Measurements from ENCODE around the gene CA7. TPM values are rescaled to one million over a fixed set of nuclear protein-coding genes. Genes with fewer than 3 reads are reported as not detected.

CA7 gene
- total RNA-seq, 1 experiment from 2014 or later: not detected

GRCh38 chr16:66880288-66881013 is 36.2 kb downstream of the CA7 start, which contains the start of gene PDP2:
Gene PDP2, plus strand, starts transcription at chr16:66880515. Its CDS starts 3,770 bp downstream, at chr16:66884285.
- CTCF ChIA-PET: interaction anchor here (0.6 to 2.5 kb wide), 12 partner anchors 12 to 272 kb away, joined by 3 to 16 read pairs (median 4); partner anchors contain the start of genes DYNC1LI2 and NAE1
- Mint-ChIP-seq H3K27me3 (ENCODE audit: unreplicated experiment) (no peaks in the 10 kb centered on the region), H3K4me1 (ENCODE audit: low read depth, unreplicated experiment) (peaks cover 16% of the 10 kb centered on the region), H3K9me3 (ENCODE audit: low read depth, unreplicated experiment) (no peaks in the 10 kb centered on the region), H3K27ac (ENCODE audit: unreplicated experiment) (peak within 1 kb of the TSS; percentile 43), H3K36me3 (ENCODE audit: insufficient read depth, unreplicated experiment) (peaks cover 30% of the 10 kb centered on the region), H3K4me3 (ENCODE audit: low read depth, unreplicated experiment) (peak within 1 kb of the TSS; percentile 92)
- intact Hi-C loops (cut with micrococcal nuclease; ENCODE audit: unreplicated experiment): no loop called here
- TF ChIP-seq CTCF (IDR thresholded peaks at IDR 0.05; ENCODE audit: unreplicated experiment): no peak
- BruUV-seq (replicated peaks): no TSS peak
- DNase-seq: peak; percentile 98

- DNase-seq: no peak
- Mint-ChIP-seq H3K4me1 (ENCODE audit: low read depth, unreplicated experiment) (peaks cover 19% of the 10 kb centered on the region), H3K27ac (ENCODE audit: unreplicated experiment) (no peak overlapping the region), H3K4me3 (ENCODE audit: low read depth, unreplicated experiment) (peak overlapping the region; percentile 92), H3K36me3 (ENCODE audit: insufficient read depth, unreplicated experiment) (peaks cover 35% of the 10 kb centered on the region), H3K27me3 (ENCODE audit: unreplicated experiment) (no peaks in the 10 kb centered on the region), H3K9me3 (ENCODE audit: low read depth, unreplicated experiment) (no peaks in the 10 kb centered on the region)
- no TSS peak for BruUV-seq (replicated peaks)
- no peak for TF ChIP-seq CTCF (IDR thresholded peaks at IDR 0.05; ENCODE audit: unreplicated experiment)
- CTCF ChIA-PET: interaction anchor here (0.6 to 2.5 kb wide), 11 partner anchors 8 to 273 kb away, joined by 3 to 16 read pairs (median 4); partner anchors contain the start of genes DYNC1LI2 and NAE1
- intact Hi-C loops (cut with micrococcal nuclease; ENCODE audit: unreplicated experiment): no loop called here
Observed at GRCh38 chr16:66881014-66881417, 36.8 kb downstream of the CA7 start.

GRCh38 chr16:66881560-66881959 is 37.3 kb downstream of the CA7 start:
- intact Hi-C loops (cut with micrococcal nuclease; ENCODE audit: unreplicated experiment): no loop called here
- no peak for DNase-seq
- CTCF ChIA-PET: interaction anchor here (1.0 to 2.5 kb wide), 5 partner anchors 8 to 51 kb away, joined by 3 to 16 read pairs (median 7); partner anchors contain the start of gene NAE1
- Mint-ChIP-seq H3K36me3 (ENCODE audit: insufficient read depth, unreplicated experiment) (peaks cover 35% of the 10 kb centered on the region), H3K27me3 (ENCODE audit: unreplicated experiment) (no peaks in the 10 kb centered on the region), H3K9me3 (ENCODE audit: low read depth, unreplicated experiment) (no peaks in the 10 kb centered on the region), H3K4me1 (ENCODE audit: low read depth, unreplicated experiment) (peaks cover 19% of the 10 kb centered on the region), H3K4me3 (ENCODE audit: low read depth, unreplicated experiment) (peak overlapping the region; percentile 92), H3K27ac (ENCODE audit: unreplicated experiment) (no peak overlapping the region)
- TF ChIP-seq CTCF (IDR thresholded peaks at IDR 0.05; ENCODE audit: unreplicated experiment): no peak
- no TSS peak for BruUV-seq (replicated peaks)

- no peak for TF ChIP-seq CTCF (IDR thresholded peaks at IDR 0.05; ENCODE audit: unreplicated experiment)
- Mint-ChIP-seq H3K9me3 (ENCODE audit: low read depth, unreplicated experiment) (no peaks in the 10 kb centered on the region), H3K4me3 (ENCODE audit: low read depth, unreplicated experiment) (peak overlapping the region; percentile 92), H3K27me3 (ENCODE audit: unreplicated experiment) (no peaks in the 10 kb centered on the region), H3K4me1 (ENCODE audit: low read depth, unreplicated experiment) (peaks cover 19% of the 10 kb centered on the region), H3K36me3 (ENCODE audit: insufficient read depth, unreplicated experiment) (peaks cover 35% of the 10 kb centered on the region), H3K27ac (ENCODE audit: unreplicated experiment) (no peak overlapping the region)
- DNase-seq: no peak
- BruUV-seq (replicated peaks): TSS peak; percentile 37
- CTCF ChIA-PET: interaction anchor here (1.0 to 2.5 kb wide), 3 partner anchors 9 to 13 kb away, joined by 3 to 16 read pairs (median 4); no protein-coding TSS in a partner anchor
- intact Hi-C loops (cut with micrococcal nuclease; ENCODE audit: unreplicated experiment): no loop called here
Observed at GRCh38 chr16:66881964-66882508, 37.8 kb downstream of the CA7 start.
